ENCODE results near the gene WDFY4.

WDFY4 gene

GRCh38 chr10:48744587-48744986 lies 59.9 kb downstream of the WDFY4 start:
- DNase-seq (ENCODE audit: low spot score): no peak

GRCh38 chr10:48745662-48746245 lies 61.1 kb downstream of the WDFY4 start:
- no peak for DNase-seq (ENCODE audit: low spot score)

- DNase-seq (ENCODE audit: low spot score): no peak
Observed at GRCh38 chr10:48748573-48748972, 63.9 kb downstream of the WDFY4 start.

GRCh38 chr10:48749254-48749787 lies 64.6 kb downstream of the WDFY4 start:
- no peak for DNase-seq (ENCODE audit: low spot score)

- no peak for DNase-seq (ENCODE audit: low spot score)
Observed at GRCh38 chr10:48750019-48750418, 65.3 kb downstream of the WDFY4 start.

- no peak for DNase-seq (ENCODE audit: low spot score)
Observed at GRCh38 chr10:48750991-48751390, 66.3 kb downstream of the WDFY4 start.

GRCh38 chr10:48751730-48752129 lies 67.1 kb downstream of the WDFY4 start:
- DNase-seq (ENCODE audit: low spot score): no peak

- DNase-seq (ENCODE audit: low spot score): no peak
Observed at GRCh38 chr10:48758411-48758810, 73.7 kb downstream of the WDFY4 start.

- no peak for DNase-seq (ENCODE audit: low spot score)
Observed at GRCh38 chr10:48759113-48759901, 74.6 kb downstream of the WDFY4 start.

GRCh38 chr10:48760983-48761382 lies 76.3 kb downstream of the WDFY4 start:
- no peak for DNase-seq (ENCODE audit: low spot score)

- no peak for DNase-seq (ENCODE audit: low spot score)
Observed at GRCh38 chr10:48762064-48763042, 77.7 kb downstream of the WDFY4 start.

GRCh38 chr10:48763403-48763965 lies 78.8 kb downstream of the WDFY4 start:
- DNase-seq (ENCODE audit: low spot score): no peak

- DNase-seq (ENCODE audit: low spot score): no peak
Observed at GRCh38 chr10:48764486-48764885, 79.8 kb downstream of the WDFY4 start.

- DNase-seq (ENCODE audit: low spot score): no peak
Observed at GRCh38 chr10:48765039-48765438, 80.4 kb downstream of the WDFY4 start.

- no peak for DNase-seq (ENCODE audit: low spot score)
Observed at GRCh38 chr10:48765527-48765926, 80.9 kb downstream of the WDFY4 start.

- no peak for DNase-seq (ENCODE audit: low spot score)
Observed at GRCh38 chr10:48767373-48768143, 82.9 kb downstream of the WDFY4 start.

GRCh38 chr10:48768144-48768766 lies 83.6 kb downstream of the WDFY4 start:
- no peak for DNase-seq (ENCODE audit: low spot score)

GRCh38 chr10:48768926-48769325 lies 84.3 kb downstream of the WDFY4 start:
- DNase-seq (ENCODE audit: low spot score): no peak

- no peak for DNase-seq (ENCODE audit: low spot score)
Observed at GRCh38 chr10:48769706-48770435, 85.2 kb downstream of the WDFY4 start.

- DNase-seq (ENCODE audit: low spot score): no peak
Observed at GRCh38 chr10:48770561-48771089, 86.0 kb downstream of the WDFY4 start.

Measured in hematopoietic multipotent progenitor cell treated with erythropoietin and hydrocortisone succinate and interleukin-3 and kit ligand, for 15 days (in vitro differentiated cells).